HG03095 (cell line): Measurements from ENCODE around the gene PRR5L.

ENCODE experiments used
- ATAC-seq: cut with Tn5 transposase; IDR thresholded peaks from one replicate; pipeline ENCODE4 v1.9.1; 2021; ENCODE audit warnings: moderate library complexity; ENCODE audit not compliant: unreplicated experiment

The PRR5L gene

DNA sequence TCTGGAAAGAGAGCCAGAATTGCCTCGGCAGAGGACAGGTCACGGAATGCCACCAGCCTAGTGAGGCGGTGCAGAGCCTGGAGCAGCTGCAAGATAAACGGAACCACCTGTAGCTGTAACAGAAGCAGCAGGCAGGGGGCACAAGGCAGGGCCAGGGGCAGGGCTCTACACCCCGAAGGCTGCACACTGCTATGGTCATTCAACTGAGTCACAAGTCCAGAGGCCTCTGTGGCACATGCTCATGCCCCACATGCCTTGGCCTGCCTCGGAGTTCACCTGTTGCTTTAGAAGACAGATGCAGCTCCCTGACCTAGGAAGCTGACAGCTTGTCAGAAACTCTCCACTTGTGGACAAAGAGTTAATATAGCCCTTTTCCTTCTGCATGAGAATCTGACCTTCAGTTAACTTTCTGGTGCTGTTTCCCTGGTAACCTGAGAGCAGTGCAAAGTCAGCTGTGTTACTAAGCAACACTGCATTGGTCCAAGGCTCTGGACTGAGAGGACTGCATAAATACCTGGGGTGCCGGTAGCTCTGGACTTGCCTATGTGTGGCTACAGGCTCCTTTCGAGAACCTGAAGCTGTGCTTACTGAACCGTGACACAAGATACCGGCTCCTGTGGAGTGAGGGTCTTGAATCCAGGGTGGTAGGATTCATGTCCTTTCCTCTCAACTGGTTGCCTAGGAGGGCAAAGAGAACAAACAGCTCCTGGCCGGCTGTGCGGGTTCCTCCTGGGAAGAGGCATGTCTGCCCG, 17.4 kb upstream of the PRR5L start:
- no peak for ATAC-seq

DNA sequence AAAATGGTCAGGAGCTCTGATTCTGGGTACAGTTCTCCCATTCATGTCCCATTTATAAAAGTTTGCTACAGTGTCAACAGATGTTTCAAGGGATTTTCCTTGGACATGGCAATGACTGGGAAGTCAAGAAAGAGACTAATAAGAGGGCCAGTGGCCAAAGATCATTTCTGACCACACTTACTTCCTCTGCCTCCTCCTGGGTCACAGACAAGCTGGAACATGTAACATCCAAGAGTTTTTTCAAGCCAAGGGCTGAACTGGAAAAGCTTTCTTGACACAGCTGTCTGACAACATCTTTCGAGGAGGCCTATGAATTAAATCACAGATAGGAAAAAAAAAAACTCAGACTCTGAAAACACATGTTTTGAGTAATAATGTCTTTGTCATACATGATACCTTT, 15.6 kb upstream of the PRR5L start:
- ATAC-seq = no peak

DNA sequence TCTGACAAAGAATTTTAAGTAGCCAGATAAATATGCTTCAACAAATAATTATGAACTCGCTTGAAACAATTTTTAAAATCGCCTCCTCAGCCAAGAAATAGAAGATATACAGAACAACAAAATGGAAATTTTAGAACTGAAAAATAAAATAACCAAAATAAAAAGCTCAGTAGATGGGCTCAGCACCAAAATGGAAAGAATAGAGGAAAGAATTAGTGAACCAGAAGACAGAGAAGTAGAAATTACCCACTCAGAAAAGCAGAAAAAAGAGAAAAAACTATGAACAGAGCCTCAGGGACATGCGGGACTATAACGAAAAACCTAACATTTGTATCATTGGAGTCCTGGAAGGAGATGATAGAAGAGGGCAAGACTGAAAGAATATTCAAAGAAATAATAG, 14.2 kb upstream of the PRR5L start:
- ATAC-seq = no peak

DNA sequence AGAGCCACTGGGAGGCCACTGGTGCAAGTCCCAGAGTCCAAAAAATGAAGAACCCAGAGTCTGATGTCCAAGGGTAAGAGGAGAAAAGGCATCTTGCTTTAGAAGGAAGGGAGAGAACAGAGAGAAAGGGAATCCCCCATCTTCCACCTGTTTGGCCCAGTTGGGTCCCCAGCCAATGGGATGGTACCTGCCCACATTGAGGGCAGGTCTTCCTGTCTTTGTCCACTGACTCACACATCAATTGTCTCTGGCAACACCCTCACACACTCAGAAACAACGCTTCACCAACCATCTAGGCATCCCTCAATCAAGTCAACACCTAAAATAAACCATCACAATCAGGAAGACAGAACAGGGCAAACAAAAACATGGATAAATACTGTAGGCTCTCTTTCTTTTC, 13.2 kb upstream of the PRR5L start:
- no peak for ATAC-seq

DNA sequence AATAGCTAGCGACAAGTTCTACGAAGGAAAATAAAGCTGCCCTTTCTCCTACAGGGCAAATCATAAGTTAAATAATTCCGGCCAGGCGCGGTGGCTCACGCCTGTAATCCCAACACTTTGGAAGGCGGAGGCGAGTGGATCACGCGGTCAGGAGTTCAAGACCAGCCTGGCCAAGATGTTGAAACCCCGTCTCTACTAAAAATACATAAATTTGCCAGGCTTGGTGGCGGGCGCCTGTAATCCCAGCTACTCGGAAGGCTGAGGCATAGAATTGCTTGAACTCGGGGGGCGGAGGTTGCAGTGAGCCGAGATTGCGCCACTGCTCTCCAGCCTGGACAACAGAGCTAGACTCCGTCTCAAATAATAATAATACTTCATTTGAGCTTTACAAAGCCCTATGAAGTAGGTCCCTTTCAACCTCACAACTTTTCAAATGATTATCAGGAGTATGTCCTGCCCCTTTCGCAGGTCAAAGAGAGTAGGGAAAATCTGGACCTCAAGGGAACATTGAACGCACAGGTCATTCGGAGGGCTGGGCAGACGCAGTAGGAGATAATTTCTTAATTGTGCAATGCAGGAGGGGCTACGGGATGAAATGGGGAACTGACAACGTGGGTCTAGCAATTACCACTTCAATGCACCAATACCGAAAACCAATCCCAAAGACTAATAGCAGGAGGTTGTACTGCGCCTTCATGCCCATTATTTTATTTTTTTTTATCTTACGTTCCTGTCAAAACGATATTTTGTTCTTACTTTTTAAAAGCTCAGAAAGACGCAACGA, 7.5 kb upstream of the PRR5L start:
- ATAC-seq = no peak

DNA sequence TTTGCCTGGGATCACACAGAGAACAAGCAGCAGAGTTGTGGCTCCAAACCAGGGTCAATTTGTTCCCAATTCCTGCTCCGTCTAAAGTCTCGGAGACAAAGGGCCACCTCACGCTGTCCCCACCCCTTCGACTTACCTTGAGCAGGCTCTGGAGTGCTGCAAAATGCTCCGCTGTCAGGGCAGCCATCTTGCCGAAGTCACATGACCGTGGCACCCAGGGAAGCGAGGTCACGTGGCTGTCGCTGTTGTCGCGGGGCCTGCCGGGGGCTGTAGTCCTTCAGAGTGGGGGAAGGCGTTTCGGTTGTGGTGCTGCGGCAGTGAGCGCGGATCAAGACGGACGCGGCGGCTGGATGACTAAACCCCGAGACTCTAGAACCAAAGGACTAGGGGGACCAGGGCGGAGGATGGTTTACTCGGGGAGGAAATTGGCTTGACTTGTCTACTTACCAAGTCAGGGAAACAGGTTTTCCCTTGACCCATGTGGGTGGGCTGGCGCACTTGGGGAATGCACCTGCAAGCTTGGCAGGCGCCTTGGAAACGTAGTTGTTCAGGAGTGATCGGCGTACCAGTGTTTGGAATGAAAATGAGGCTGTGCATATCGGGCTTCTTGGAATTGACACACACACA, 6.7 kb upstream of the PRR5L start, which contains the start of gene COMMD9:
COMMD9 (minus strand) TSS at position 199 of the 627 bp plus-strand sequence; CDS start at position 187, 12 bp downstream.
- ATAC-seq = peak; percentile 99

DNA sequence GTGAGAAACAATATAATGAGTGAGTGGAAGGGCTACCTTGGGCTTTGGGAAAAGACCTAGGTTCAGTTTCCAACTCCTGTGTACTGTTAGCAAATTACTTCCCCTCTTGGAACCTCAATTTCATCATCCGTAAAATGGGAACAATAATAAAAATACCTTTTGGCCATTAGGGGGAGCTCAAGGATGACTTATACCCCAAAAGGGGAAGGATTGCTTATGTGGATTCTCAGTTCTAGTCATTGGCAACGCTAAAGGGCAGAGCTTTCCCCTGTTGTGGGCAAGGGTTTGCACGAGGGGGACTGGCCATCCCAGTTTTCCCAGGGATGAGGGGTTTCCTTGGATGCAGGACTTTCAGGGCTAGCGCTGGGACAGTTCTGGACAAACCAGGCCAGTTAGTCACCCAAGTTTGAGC, 3.8 kb upstream of the PRR5L start:
- ATAC-seq = peak; percentile 44

DNA sequence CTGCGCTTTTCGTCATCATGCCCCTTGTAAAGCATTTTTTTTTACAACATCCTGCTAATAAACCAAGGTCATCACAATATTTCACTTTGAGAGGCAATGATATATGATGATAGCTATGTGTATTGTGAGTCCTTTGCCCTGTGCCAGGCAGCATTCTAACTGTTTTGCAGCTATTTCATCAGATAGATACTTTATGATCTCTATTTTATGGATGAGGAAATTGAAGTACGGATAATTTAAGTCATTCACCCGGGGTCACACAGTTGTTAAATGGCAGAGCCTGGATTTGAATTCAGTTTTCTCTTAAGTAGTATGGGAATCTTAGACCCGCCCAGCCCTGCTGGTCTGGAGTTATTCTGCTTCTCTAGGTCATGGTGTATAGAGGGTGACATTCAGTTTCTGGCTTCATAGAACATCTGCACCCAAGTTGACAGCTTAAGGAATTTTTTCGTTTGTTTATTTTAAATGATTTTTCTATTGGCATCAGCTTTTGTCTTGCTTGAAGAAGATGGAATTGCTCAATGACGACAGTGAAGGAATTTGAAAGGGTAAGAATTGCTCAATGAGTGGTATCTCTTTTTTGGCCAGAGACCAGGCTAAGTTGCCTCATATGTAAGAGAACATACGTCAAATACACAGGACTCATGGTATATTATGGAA, 926 bp downstream of the PRR5L start:
- ATAC-seq = no peak

DNA sequence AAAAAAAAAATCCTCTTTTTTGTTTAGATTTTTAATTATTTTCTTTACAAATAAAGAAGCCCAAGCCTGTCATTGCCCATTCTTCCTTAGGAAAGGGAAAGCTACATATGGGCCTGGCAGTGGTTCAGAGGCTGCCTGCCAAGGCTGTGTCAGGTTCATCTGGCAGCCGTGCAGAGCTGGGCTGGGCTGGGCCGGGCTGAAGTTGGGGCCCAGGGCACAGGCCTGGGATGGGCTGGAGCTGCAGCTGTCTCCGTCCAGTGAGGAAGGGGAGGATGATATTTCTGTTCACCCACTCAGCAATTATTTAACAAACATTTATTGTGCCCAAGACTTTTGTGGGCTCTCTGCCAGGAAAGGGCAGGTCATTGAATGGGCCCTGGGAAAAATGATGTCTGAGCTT, 4.6 kb downstream of the PRR5L start:
- ATAC-seq = no peak

DNA sequence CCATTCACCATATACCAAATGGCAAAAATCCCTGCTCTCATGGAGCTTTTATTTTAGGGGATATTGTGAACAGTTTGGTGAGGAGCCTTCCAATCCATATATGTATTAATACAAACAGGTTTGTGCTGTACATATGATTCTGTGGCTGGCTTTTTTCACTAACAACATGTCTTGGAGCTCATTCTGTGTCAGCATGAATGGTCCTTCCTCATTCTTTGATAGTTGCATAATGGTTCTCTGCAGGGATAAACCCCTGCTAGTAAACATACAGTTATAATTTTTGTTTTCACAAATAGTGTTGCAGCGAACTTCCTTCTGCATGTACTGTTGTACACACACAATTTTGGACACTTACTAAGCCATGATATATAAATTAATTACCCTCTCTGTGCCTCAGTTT, 8.3 kb downstream of the PRR5L start:
- ATAC-seq = no peak

DNA sequence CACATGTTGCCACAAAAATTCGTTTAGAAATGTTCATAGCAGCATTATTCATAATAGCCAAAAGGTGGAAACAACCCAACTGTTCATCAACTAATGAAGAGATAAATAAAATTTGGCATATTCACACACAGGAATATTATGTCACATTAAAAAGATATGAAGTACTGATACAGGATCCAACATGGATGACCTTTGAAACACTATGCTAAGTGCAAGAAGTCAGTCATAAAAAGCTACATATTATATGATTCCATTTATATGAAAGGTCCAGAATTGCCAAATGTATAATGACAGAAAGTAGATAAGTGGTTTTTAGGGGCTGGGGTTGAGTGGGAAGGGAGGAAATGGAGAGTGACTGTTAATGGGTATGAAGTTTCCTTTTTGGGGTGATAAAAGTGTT, 9.0 kb downstream of the PRR5L start:
- ATAC-seq = no peak

DNA sequence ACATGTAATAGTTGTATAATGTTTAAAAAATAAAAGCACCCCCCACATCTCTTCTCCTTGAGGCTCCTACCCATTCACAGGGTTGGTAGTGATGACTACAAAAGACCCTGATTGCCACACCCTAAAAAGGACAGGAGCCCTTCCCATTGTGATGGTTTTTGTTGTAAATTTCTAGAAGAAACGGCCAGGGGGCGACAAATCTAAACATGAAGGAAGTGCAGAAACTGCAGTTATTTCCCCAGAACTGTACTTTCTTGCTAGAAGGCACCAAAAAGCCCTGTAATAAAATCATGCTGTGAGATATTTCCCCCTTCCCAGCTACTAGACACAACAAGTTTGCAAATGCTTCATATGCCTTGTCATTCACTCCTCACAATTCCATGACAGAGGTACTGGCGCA, 10.8 kb downstream of the PRR5L start:
- no peak for ATAC-seq

DNA sequence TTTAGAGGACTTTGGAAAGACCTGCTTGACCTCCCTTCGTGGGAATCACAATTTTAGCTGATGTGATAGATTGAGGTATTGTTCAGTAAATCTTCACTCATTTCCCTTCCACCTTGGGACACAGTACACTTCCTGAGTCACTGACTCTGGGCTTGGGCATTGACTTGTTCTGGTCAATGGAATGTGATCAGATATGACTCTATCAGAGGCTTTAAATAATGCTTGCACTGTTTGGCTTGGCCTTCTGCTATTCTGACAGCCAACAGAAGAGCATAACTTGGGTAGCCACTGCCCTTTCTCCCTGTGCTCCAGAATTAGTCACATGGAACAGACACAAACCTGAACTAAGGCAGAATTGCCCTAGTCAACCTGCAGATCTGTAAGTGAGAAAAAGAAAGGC, 12.5 kb downstream of the PRR5L start:
- no peak for ATAC-seq

DNA sequence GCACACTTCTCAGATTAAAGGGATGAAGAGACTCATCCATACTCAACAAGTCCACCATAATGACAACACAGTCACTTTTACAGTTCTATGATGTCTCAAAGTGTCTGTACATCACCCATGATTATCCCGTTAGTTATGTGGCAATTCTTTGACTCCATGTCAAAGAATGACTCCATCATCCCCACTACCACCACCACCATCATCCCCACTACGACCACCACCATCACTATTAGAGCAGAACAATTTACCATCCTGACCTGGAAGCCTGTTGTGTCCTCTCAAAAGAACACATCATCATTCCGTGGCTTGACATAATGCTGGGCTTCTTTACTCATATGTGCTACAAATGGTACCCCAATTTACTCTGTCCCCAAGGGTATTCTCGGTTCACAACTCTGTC, 13.7 kb downstream of the PRR5L start:
- ATAC-seq = no peak

DNA sequence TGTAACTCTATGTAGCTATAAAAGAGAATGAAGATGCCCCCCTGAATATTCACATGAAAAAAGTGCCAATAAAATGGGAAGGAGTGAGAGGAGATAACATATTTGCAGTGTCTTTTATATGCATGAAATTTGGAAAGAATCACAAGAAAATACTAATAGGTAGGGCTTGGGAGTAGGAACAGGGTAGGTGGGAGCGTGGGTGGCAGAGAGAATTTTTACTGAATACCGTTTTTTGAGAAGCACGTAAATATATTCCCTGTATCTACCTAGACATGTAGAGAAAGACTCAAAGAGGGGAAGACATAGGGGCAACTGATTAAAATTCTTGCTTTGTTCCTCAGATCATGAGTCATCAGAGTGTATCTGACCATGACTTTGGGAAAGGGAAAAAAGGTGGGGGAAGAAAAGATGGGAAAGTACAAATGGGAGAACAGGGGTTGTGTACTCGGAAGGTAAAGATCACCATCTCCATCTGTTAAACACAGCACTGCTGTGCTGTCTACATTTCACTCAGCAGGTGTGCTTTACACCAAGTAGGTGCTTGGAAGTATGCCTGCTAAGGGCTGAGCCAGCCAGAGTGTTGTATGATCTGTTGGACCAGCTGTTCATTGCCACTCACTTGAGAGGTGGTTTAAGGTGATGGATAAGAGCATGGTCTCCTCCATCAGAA, 16.0 kb downstream of the PRR5L start:
- no peak for ATAC-seq

DNA sequence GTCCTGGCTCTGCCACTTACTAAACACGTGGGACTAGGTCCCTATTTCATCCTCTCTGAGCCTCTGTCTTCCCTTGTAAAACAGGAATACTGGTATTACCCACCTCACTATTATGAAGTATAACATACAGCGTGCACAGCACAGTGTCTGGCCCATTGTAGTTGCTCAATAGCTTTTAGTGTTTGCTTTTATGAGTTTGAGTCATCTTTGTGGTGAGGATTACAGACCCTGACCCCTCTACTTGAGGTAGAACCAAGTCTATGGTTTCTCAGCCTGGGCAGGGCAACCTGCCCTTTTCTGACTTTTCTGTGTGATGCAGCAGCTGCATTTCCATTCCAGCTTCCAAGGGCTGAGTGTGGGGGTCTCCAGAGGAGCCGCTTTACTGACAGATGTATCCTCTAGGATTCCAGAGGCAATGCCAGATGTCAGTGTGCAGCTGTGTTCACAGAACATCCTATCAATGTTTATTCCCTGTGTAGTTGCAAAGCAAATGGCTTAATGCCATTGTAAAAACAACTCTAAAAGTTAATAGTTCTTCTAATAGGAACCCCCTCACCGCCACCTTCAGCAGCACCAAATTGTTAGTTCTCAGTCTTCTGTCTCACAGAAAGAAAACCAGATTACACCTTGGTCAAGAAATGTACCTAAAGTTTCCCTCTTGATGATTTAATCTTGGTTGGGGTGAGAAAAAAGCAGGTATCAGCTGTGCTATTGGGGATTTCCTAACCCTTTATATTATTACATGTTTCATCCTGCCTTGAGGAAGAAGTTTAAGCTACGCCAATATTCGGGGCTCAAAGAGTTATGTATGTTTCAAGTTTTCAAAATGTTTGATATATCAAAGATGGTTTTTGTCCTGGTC, 16.8 kb downstream of the PRR5L start:
- no peak for ATAC-seq

DNA sequence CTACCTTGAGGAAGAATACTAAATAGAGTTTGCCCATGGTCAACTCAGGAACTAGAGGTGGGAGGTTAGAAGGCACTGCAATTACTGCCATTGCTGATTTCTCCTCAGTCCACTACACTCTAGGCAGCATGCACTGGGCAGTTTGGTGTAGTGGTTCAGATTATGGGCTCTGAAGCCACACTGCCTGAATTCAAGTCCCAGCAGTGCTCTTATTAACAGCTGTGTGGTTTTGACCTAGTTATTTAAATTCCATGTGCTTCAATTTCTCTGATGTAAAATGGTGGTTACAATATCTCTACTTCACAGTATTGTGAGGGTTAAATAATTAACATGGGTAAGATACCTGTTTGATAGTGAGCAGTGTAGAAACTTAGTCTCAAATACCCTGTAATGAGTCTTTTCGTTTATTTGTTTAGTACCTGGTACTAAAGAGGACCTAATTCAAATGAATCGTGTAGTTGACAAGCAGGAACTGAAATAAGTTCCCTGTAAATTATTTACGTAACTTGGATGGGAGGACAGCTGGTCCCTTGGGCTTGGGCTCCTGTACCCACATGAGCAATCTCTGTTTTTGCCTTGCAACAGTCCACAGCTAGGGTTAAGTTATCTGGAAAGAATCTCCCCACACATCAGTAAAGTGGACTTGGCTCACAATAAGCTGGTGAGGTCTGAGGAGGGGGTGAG, 17.8 kb downstream of the PRR5L start:
- ATAC-seq = peak; percentile 70

DNA sequence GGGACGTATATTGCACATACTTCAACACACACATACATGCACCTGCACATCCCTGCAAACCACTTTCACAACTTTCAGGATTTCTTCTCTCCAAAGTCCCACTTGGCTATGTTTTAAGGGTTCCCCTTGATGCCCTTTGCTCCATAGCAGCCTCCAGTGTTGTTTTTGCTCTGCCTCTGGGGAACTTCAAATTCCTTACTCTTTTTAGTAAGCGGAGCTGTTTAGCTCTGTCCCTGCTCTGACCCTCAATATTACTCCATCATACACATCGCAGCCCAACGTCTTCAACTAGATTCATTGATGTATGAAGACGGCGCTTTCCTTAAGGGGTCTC, 18.3 kb downstream of the PRR5L start:
- no peak for ATAC-seq

DNA sequence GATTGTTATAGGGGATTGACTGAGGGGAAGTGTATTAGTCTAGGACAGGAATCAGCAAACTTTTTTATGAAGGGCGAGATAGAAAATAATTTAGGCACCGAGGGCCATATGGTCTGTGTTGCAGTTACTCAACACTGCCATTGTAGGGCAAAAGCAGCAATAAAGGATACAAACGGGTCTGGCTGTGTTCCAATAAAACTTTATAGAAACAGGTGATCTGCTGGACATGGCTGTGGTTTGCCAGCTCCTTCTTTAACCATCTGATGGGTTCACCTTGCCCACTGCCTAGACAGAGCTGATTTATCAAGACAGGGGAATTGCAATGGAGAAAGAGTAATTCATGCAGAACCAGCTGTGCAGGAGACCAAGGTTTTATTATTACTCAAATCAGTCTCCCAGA, 20.0 kb downstream of the PRR5L start:
- no peak for ATAC-seq

DNA sequence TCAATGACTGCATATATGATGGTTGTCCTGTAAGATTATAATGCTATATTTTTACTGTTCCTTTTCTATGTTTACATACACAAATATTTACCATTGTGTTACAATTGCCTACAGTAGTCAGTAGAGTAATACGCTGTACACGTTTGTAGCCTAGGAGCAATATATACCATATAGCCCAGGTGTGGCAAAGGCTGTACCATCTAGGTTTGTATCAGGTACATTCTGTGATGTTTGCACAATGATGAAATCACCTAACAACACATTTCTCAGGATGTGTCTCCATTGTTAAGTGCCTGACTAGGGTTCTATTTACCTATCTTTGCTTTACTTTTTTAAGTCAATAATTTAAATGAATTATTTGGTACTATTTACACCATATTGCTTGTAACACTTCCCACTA, 21.9 kb downstream of the PRR5L start:
- ATAC-seq = no peak
